Fibroblast of skin of right biceps (primary cell): Measurements from ENCODE around the gene CHST13.
A peak's percentile ranks its signal among the peaks of the same experiment; 100 is the strongest.

ENCODE experiments used
- DNase-seq: peaks from one replicate; pipeline ENCODE4 v3.0.0-alpha.2; 2013

The CHST13 gene

DNA sequence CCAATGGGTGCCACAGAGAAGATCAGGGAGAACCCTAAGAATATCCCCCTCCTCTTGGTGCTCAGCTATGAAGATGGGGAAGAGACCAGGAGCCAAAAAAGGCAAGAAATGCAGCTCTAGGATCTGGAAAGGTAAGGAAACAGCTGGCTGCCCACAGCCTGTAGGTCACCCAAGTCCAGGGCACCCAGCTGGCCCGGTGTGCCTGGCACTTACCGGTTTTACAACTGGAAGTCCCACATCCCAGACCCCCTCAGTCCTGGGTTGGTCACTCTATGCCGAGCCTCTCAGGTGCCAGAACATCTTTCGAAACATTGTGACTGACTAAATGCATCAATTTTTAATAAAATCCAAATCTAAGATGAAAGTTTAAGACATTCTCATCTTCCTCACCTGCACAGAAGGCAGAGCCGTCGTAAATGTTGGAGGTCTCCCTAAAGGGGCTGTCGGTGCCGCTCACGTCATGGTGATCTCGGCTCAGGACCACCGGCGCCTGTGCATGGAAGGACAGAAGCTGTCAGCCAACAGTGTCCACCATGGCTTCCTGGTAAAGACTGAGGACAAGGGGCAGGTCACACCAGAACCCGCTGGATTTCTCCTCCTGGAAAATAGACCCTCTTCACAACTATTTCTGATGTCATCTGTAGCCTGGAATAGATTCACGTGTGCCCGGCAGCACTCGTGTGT is 34.9 kb upstream of the CHST13 start:
- no peak for DNase-seq

DNA sequence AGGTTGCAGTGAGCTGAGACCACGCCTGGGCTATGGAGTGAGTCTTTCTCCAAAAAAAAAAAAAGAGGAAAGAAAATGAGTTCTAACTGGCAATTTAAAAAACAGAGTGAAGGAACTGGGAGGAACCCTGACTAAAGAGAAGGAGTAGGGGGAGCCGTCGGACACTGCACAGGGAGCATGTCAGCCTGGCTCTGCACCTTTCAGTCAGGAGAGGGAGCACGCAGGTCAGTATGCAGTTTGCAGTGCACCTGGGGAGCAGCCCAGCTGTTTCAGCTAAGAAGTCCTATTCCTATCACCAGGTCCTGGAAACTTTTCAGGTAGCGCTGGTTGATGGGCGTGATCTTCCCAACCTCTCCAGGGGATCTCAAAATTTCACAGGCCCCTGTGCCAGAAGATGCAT is 33.3 kb upstream of the CHST13 start:
- no peak for DNase-seq

DNA sequence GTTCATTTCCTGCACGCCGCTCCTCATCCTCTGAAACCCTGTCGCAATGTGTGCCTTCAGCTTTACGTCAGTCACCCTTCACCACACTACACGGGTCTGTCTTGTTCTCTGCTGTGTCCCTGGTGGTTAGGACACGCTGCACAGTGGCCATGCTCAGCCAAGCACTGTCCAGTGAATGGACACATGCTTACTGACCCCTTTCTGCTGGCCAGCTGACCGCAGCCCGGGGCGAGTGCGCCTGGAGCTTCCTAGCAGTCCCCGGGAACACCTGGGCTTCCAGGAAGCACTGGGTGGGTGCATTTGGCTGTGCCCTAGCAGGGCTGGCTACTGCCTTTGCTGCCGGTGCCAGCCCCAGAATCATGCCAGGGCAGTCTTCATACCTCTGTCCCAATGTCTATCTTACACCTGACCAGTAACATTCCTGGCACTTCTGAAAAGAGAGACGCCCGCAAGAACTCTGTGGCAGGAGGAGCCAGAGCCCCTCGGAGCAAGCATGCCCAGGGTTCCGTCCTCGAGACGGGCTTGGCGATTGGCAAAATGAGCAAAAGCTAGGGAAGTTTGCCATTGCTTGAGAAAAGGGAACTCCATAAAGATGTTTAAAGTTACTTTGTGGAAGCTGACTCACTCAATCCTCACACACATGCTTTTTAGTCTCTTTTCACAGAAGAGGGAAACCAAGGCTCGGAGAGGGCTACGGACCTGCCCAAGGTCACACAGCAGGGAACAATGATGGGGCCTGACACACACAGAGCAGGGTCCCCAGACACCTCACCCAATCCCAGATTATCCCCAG is 32.5 kb upstream of the CHST13 start:
- DNase-seq, result no peak

DNA sequence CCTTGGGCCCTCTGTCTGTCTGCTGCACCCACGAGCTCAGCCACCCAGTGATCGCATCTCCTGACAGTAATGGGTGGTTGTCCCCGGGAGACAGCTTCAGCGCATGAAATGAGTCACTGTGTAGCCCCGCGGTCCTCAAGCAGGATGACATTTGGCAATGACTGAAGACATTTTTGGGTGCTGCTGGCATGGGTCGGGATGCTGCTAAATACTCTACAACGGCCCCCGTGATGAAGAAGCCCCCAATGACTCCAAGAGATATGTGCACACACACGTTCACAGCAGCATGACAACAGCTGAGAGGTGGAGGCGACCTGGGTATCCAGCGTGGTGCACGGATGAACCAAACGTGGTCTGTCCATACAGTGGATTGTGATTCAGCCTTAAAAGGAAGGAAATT is 30.9 kb upstream of the CHST13 start:
- no peak for DNase-seq

DNA sequence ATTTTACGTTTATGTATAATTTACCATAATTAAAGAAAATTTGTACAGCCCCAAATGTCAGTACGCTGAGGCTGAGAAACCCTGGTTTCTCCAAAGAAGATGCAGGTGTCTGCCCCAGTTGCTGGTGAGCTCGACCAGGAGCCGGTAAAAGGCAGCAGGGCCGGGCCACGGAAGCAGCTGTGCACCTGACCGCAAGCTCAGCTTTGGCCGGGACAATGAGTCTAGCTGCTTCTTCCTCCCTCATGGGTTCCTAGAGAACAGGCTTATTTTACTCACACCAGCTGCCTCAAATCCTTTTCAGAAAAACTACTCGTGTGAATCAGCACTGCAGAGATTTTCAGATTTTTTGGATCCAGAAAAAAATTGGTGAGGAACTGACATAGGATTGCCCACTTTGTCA is 30.2 kb upstream of the CHST13 start:
- DNase-seq, result no peak

DNA sequence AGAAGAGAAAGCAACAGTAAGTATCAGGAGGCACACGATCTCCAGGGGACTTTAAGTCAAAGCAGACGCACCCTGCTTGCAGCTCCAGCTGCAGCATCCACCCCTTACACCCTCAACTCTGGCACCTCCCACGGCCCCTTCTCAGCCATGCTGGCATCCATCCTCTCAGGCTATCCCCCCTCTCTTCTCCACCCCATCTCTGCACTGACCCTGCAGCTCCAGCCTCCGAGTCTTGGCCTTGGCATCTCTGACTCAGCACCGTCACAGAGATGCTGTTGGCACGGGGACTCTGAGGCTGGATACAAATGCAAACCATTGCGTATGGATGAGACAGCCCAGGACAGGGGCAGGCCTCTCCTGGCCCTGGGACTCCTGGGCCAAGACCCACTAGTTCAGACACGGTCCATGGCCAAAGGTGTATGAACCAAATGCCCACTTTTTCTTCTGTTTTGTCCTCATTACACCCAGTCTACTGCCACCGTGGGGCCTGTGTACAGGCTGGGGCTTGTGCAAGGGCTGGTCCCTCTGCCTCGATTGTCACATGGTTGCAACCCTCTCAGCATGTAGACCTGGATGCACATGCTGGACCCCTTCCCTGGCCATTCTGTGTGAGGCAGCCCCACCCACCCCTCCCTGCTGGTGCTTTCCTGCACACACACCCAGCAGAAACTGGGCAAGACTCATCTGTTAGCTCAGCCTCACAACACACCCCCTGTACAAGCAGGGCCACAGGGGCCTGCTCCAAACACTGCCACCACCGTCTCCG is 29.6 kb upstream of the CHST13 start:
- no peak for DNase-seq

DNA sequence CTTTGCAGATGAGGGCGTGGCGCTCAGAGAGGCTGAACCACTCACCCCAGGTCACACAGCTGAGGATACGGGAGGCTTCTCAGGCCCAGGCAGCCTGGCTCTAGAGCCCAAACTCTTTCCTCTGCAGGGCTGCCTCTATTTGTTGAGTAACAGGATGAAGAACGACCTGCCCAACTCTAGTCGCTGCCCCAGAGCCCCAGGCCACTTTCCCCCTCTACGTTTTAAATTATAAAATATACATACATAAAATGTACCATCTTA is 29.1 kb upstream of the CHST13 start:
- no peak for DNase-seq

DNA sequence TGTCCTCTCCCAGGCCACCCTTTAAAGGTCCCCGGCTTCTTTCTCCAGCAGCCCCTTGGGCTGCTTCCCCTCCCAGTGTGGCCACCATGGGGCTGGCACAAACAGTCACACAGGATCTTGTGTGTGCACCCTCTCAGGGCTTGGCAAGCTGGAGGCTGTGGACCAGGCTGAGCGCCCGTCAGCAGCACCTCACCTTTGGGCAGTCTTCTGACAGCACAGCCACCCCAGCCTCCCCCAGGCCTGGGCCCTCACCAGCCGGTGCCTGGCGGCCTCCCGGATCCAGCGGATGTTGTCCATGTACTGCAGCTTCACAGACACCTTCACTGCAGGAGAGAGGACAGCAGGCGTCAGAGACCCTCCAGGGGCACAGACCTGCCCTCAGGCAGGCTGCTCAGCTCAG is 28.2 kb upstream of the CHST13 start:
- DNase-seq, result no peak

DNA sequence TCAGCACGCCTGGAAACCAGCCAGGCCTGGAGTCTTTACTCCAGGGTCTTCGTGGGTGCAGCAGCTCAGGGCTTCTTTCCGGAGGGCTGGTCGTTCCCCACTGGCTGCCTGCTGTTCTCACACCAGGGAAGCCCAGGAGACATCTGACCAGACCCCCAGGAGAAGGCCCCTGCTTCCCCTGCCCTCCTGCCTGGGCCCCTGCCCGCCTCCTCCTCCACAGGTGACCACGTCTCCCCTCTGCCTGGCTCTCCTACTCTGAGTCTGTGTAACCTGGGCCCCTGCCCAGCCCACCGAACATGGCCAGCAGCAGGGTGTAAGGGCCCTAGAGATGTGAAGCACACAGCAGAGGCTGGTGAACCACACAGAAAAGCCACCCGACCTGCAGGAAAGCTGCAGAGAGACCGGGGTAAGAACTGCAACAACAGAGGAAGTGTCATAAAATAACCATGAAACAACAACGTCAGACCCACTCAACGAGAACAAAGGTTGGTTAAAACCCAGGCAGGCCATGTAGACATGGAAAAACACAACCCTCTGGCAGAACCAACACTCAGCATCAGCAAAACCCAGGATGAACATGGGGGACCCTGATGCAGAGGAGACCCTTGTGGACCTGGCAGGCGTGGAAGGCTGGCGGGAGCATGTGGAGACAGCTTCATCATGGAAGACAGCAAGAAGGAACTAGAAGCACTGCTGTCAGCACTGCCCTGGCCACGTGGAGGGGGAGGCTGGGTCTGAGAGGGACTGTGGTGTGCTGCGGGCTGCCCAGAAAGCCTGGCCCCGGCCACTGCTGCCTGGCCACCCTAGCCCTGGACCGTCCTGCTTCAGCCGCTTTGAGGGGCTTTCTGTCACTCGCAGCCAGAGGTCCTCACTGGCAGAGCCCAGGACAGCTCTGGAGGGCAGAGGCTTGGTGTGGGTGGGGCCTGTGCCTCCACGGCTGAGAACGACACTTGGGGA is 26.8 kb upstream of the CHST13 start:
- no peak for DNase-seq

DNA sequence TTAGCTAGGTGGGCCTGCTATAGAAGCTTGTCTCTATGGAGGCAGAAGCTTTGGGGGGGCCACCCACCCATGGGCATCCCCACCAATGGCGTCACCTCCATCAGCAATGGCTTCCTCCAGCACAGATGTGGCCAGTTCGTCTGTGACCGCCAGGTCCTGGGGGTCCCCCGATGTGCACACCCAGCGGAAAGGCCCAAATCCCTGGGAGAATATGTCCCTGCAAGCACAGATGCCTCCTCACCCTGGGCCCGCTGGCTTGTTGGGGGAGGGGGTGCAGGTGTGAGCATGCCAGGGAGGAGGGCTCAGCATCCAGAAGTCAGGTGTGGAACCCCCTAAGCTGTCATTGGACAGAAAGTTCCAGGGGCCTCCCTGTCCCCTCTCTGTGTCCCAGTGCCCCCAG is 26.0 kb upstream of the CHST13 start:
- DNase-seq, result no peak

DNA sequence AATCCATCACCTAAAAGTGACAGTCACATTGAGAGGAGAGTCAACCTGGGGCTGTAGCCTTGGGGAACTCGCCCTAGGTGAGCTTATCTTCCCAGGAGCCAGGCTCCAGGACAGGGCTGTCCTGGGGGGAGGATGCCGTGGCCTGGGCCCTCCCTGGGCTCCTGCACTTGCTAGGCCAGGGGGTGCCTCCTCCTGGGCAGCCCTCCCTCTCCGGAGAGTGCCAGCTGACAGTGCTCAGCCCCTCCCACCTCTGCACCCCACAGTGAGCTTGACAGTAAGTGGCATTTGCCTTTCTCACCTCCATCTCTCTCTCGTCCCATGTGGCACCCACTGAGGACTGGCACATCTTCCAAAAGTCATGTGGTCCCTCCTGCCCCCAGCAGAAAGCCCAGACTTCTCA is 25.5 kb upstream of the CHST13 start:
- no peak for DNase-seq

DNA sequence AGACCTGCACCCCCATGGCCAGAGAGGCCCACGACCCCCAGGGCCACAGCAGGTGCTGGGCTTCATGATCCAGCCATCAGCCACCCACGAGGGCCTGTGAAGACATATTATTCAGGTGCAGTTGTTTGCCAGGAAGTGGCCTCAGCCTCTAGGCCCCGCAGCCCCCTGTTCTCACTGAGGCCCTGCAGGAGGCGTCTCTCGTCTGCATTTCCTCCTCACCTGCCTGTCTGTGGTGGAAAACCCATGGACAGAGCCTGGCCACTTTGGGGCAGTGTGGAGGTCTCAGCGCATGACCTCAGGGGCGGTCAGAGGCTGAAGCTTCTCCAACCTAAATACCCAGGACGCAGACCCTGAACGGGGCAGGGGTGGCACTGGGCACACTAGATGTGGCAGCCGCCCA is 25.0 kb upstream of the CHST13 start:
- DNase-seq, result no peak

DNA sequence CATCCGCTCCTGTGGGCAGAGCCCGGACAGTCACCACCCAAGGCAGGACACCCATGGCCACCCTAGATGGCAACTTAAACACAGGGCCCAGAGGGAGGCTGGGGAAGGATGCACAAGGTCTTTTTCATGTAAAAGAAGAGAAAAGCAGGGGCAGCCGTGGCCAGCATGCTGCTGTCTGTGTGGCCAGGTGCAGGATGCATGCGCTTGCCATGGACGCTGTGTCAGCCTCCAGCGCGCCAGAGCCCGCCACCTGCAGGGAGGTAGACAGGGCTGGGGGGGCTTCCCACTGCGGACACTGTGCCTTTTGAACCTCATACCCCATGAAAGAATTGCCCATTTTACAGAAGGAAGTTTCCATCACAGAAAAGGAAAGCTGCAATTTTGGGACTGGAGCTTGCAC is 24.6 kb upstream of the CHST13 start:
- no peak for DNase-seq

DNA sequence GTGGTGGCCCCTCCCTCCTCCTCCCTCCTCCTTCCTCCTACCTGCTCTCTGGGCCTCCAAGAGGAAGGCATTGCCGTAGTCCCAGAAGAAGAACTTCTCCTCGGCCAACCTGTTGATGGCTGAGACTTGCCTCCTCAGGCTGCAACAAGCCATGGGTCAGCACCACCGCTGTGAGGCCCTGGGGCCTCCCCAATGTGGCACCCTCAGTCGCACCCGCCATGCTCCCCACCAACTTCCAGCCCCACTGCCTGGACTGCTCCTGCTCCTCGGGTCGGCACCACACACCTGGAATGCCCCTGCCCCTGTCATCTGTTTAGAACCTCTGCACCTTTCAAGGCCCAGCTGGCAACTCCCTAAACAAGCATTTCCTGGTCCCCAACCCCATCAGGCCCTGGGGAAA is 23.9 kb upstream of the CHST13 start:
- DNase-seq, result no peak

DNA sequence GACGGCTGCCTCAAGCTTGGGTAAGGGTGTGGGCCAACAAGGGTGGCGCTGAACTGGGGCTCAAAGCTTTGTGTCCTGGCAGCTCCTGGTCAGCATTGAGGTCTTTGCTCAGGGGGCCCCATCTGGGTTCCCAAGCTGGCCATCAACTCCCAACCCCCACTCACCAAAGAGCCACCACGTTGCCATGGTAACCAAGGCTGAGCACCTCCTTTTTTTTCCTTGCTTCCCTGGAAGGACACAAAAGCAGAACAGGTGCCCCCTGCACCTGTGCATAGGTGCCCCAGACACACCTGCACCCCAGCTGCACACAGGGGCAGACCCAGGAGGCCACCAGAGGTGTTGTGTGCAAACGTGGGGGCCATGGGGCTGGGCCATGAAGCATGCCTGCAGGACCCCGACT is 22.9 kb upstream of the CHST13 start:
- no peak for DNase-seq

DNA sequence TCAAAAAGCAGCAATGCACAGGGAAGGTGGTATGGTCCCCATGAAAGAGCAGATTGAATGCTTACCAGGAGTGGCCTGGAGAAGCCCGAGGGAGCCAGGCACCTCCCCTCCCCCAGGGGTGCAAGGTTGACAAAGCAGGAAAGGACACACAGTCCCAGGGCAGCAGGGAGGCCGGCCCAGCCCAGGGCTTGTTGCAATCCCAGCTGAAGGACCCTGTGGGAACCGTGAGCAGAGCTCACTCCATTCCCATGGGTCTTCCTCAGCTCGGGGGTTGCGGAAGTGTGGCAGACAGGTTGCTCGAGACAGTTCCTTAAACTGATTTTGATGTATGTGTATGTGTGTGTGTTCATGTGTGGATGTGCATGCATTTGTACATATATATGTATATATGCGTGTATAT is 22.2 kb upstream of the CHST13 start:
- DNase-seq, result no peak

DNA sequence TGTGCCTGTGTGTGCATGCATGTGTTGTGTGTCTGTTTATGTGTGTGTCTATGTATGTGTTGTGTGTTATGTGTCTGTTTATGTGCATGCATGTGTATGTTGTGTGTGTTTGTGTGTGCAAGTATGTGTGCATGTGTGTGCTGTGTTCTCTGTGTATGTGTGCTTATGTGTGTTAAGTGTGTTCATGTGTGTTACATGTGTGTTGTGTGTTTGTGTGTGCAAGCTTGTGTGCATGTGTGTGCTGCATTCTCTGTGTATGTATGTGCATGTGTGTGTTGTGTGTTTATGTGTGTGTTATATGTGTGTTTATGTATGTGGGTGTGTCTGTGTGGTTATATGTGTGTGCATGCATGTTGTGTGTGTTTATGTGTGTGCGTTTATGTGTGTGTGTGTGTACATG is 21.3 kb upstream of the CHST13 start:
- DNase-seq, result no peak

DNA sequence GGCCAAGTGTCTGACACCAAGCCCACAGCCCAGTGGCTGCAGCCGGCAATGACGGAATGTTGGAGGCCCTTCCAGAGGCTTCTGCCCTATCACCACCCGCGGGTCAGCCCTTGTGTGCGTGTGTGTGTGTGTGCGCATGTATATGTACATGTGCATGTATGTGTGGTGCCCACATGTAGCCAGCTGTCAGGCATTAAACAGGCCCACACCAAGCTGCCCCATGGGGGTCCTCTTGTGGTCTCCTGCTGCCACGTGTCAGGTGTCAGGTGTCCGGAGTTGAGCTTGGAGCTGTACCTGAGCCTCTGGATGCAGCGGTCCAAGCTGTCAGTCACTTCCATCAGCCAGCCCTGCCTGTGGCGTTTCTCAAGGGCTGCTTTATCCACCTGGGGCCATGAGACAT is 20.3 kb upstream of the CHST13 start:
- DNase-seq, result no peak

DNA sequence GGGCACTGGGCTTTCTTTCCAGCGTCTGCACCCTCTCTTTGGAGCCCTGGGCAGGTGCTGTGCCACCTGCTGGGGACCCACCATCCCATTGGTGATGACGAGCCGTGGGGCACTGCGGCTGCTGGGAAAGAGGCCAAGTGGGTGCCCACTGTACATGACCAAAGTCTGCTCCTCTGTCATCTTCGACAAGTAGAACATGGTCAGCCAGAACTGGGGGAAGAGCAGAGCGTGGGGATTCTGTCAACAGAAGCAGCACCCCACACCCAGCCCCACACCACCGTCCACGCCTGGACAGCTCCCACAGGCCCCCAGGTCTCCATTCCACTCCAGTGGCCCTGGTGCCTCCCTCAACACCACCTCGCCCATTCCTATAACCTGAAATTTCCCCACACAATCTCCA is 16.1 kb upstream of the CHST13 start:
- no peak for DNase-seq

DNA sequence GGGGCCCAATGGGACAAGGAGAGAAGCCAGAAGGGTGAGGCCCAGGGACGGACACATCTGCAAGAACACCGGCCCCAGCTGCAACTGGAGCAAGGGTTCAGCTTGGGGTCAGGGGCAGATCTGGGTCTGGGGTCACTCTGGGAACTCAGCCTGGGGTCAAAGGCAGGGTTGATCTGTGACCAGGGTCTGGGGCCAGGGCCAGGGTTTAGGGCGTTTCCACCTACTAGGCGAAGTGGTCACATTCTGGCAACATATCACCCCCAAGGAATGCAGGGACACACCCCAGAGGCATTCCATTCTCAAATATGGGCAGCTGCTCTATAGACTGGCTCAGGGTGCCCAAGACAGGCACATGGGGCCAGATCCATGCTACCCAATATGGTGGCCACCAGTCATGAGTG is 15.4 kb upstream of the CHST13 start:
- DNase-seq, result peak; percentile 5

DNA sequence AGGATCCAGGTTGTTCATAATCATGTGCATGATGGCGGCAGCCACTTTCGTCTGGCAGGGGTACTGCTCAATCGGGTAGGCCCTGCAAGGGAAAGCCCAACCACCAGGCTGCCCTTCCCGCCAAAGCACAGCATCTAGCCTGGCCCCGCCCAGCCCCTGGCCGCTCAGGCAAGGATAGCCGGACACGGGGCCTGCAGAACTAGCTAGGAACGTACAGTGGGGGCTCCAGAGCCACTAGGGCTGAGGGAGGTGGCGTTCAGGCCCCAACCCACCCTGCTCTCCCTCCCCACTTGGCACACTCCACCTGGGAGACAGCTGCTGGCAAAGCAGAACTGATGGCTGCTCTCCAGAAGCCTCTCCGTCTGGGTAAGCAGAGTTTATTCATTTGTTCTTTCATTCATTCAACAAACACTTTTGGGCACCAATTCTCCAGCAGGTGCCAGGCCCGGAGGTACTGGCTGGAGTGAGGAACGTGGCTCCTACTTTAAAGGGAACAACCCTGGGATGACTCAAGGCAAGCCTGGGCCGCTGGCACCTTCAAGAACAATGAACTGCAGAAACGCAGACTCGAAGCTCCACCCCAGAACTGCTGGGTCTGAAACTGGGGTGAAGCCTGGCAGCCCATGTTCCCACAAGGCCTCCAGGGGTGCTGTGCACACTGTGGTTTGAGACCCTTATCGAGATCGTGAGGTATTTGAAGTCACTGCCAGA is 14.2 kb upstream of the CHST13 start:
- no peak for DNase-seq

DNA sequence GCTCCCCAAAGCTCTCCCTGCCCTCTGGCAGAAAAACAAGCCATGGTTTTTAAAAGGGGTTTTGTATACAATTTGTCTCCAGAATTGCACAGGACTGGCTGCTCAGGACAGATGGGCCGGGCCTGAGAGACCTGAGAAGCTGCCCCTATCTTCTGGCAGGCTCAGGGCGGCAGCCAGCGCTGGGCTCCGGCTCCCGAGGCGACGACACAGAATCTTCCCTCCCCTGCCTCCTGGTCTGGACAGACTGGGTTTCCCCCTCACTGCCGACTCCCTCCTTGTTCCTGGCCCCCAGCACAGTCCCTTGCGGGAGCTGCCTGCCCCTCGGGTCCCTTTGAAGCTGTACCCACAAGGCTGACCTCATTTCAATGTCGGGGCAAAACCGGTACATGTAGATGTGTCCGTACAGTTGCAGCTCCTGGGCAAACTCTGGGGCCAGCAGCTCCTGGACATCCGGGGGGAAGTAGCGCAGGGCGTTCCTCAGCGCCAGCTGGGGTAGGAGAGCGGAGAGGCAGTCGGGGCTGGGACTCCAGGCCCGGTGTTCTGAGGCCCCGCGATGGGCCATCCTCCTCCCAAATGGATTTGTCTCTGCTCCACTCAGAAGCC is 13.5 kb upstream of the CHST13 start:
- DNase-seq, result no peak
